Upper lobe of right lung (tissue), 1 donor: ENCODE data around the gene MCTP1. TPM values are rescaled to one million over a fixed set of nuclear protein-coding genes. Genes with fewer than 3 reads are reported as not detected.

Experiments
- ATAC-seq: fragments of 200-7000 bp; cut with Tn5 transposase; one replicate; pipeline ENCODE4 v1.9.1; 2020; ENCODE audit warnings: mild to moderate bottlenecking, moderate library complexity
- DNase-seq: peaks from one replicate; pipeline ENCODE4 v3.0.0-alpha.2; 2020
- H3K27ac ChIP-seq: fragments of 200-600 bp; one replicate; pipeline ENCODE4 v1.8.0; 2022
- H3K27me3 ChIP-seq: fragments of 200-600 bp; one replicate; pipeline ENCODE4 v1.8.0; 2022; ENCODE audit warnings: mild to moderate bottlenecking
- H3K36me3 ChIP-seq: fragments of 200-600 bp; one replicate; pipeline ENCODE4 v1.8.0; 2022
- H3K4me1 ChIP-seq: fragments of 200-600 bp; one replicate; pipeline ENCODE4 v1.8.0; 2022
- H3K4me3 ChIP-seq: fragments of 200-600 bp; one replicate; pipeline ENCODE4 v1.8.0; 2022; ENCODE audit warnings: mild to moderate bottlenecking
- H3K9me3 ChIP-seq: fragments of 200-600 bp; one replicate; pipeline ENCODE4 v1.8.0; 2022
- intact Hi-C: fragments of 100-400 bp; cut with DNase I; formaldehyde crosslinking; loops from one replicate; pipeline ENCODE4 v1.11.0; 2022
- total RNA-seq: library from RNA; stranded (reverse); fragmentation: NEBNext Ultra II Directional; extraction: Animal tissue kit (Norgen Biotek cat#: 25700); gene quantifications from one replicate; pipeline ENCODE4 v1.2.1, GENCODE V29; 2021
- TF ChIP-seq, protein P1 (sequence below): fragments of 200-600 bp; IDR thresholded peaks from one replicate; pipeline ENCODE4 v1.8.0; 2022; ENCODE audit warnings: antibody characterized with exemption
- donor health status: DM: no; HTN: yes; CAD: no; lungs with severe emphysema.

Gene MCTP1
- total RNA-seq, 1 donor from 2014 or later: 40.7 TPM

DNA sequence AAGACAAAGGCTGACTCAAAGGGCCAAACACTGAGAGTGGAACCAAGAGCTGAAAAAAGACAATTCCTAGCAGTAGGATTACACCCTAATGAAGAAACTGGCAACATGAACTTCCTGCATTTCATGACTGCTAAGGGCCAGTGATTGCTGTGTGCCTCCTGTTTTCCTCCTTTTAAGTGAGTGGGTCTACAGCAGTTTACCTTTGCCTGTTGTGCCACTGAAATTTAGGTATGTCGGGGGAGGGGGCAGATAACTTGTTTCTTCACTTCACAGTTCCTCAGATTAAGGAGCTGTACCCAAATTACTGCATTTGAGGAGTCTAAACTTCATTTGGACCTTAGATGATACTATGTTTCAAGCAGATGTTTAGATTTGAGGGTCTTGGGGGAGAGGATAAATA lies 191.7 kb downstream of the MCTP1 start:
- no peaks in the 10 kb centered on the region for H3K4me1 ChIP-seq
- no peak overlapping the region for H3K4me3 ChIP-seq
- no peaks in the 10 kb centered on the region for H3K9me3 ChIP-seq
- no peak for DNase-seq
- no peaks in the 10 kb centered on the region for H3K36me3 ChIP-seq
- H3K27ac ChIP-seq: no peak overlapping the region
- intact Hi-C loops: no loop called here
- no peaks in the 10 kb centered on the region for H3K27me3 ChIP-seq
- TF ChIP-seq, protein P1, sequence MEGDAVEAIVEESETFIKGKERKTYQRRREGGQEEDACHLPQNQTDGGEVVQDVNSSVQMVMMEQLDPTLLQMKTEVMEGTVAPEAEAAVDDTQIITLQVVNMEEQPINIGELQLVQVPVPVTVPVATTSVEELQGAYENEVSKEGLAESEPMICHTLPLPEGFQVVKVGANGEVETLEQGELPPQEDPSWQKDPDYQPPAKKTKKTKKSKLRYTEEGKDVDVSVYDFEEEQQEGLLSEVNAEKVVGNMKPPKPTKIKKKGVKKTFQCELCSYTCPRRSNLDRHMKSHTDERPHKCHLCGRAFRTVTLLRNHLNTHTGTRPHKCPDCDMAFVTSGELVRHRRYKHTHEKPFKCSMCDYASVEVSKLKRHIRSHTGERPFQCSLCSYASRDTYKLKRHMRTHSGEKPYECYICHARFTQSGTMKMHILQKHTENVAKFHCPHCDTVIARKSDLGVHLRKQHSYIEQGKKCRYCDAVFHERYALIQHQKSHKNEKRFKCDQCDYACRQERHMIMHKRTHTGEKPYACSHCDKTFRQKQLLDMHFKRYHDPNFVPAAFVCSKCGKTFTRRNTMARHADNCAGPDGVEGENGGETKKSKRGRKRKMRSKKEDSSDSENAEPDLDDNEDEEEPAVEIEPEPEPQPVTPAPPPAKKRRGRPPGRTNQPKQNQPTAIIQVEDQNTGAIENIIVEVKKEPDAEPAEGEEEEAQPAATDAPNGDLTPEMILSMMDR: no peak
- ATAC-seq: no peak

DNA sequence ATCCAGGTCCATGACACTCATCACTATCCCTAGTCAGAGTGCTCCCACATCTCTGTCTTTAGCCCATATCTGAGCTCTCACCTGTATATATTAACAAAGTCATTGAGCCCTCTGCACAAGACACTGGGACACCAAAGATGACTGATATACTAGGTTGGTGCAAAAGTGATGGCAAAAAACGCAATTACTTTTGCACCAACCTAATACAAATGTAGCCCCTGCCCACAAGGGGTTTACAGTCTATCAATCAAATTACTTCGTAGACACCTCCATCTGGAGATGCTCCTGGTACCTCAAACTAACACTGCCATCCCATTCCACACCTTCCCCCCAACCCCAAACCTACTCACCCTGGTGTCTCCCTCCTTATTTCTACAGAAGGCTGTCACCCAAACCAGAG lies 194.1 kb downstream of the MCTP1 start:
- ATAC-seq (no peak), DNase-seq (no peak)
- TF ChIP-seq, protein P1: no peak
- H3K9me3 ChIP-seq: no peaks in the 10 kb centered on the region
- no peaks in the 10 kb centered on the region for H3K4me1 ChIP-seq
- no peaks in the 10 kb centered on the region for H3K36me3 ChIP-seq
- no peak overlapping the region for H3K27ac ChIP-seq
- intact Hi-C loops: no loop called here
- no peak overlapping the region for H3K4me3 ChIP-seq
- H3K27me3 ChIP-seq: no peaks in the 10 kb centered on the region

DNA sequence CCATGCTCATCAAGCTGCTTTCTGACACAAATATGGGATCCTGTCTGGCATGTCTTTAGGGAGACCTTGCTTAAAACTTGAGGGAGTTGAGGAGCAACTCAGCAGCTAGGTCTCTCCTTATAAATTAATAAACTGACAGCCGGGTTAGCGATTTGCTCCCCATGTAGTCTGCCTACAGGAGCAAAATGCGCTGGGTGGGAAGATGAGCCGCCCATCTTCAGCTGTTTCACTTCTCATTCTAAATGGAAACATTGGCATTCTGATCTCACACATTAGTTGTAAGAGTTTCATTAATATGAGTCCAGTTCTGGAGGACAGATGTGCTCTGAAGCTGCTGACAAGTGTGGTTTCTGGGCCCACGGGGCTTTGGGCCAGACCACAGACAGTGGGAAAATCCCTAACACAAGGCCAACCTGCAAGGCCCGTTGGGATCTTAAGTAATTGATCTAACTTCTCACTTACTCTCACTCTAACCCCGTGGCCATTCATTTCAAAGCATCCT lies 197.0 kb downstream of the MCTP1 start:
- Histone ChIP-seq H3K4me3 (no peak overlapping the region), H3K27me3 (no peaks in the 10 kb centered on the region), H3K27ac (no peak overlapping the region), H3K36me3 (no peaks in the 10 kb centered on the region), H3K4me1 (no peaks in the 10 kb centered on the region), H3K9me3 (no peaks in the 10 kb centered on the region)
- intact Hi-C loops: no loop called here
- DNase-seq (no peak), ATAC-seq (peak; percentile 45)
- TF ChIP-seq, protein P1: no peak

DNA sequence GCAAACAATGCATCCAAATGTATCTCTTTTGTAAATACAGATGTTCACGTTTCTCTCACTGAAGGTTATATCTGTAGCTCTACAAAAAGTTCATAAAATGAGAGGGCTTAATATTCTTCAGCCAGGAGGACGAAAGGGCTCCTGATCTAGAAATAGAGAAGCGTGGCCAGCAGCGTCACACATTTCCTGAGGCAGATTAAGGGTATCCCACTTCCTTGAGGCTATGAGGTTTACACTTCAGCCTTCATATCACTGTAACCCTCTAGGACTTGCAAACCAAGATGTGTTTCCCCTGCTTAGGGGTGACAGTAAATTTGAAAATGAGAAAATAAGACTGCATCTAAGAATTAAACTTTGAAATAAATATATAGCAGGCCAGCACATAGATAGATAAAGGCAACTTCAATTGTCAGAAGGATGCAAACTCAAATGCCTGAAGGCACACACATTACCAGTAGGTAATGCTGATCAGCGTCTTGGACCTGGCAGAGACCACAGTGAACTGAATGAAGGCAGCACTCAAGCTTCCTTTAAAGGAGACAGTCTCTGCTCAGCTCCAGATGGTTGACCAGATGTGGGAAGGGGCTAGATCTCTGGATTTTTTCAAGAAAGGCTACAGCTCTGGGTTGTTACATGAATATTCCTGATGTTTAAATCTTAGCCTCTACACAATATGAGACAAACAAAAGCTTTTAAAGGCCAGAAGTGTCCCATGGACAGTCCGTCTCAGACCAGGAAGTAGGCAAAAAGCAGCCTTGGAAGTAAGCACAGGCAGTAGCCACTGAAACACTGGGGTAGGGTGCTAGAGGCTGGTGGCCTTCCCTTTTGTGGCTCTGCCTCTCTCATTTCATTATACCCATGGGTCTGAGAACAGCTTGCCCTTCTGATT lies 197.7 kb downstream of the MCTP1 start:
- no peak overlapping the region for H3K27ac ChIP-seq
- peaks cover under 1% of the 10 kb centered on the region for H3K4me1 ChIP-seq
- H3K9me3 ChIP-seq: no peaks in the 10 kb centered on the region
- peak; percentile 59 for ATAC-seq
- H3K36me3 ChIP-seq: no peaks in the 10 kb centered on the region
- no peaks in the 10 kb centered on the region for H3K27me3 ChIP-seq
- intact Hi-C loops: no loop called here
- no peak overlapping the region for H3K4me3 ChIP-seq
- no peak for DNase-seq
- TF ChIP-seq, protein P1: no peak

DNA sequence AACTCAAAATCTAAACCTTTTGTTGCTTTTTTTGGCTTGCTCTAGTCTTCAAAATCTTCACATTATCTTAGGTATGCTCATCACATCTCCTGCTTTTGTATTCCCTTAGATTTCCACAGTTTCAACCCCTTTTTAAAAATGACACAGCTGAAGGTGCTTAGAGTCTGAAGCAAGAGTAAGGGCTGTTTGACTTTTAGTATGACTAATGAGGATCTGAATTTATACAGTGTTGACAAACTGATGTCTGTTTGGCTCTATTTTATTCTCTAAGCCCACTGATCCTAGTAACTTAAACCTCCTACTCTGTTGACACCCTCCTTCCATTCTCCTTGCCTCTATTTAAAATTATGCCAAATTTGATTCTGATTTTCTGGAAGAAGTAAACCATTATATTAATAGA lies 200.1 kb downstream of the MCTP1 start:
- Histone ChIP-seq H3K9me3 (no peaks in the 10 kb centered on the region), H3K4me3 (no peak overlapping the region), H3K27me3 (no peaks in the 10 kb centered on the region), H3K27ac (no peak overlapping the region), H3K4me1 (peaks cover 5% of the 10 kb centered on the region), H3K36me3 (no peaks in the 10 kb centered on the region)
- DNase-seq: no peak
- TF ChIP-seq, protein P1: no peak
- no peak for ATAC-seq
- intact Hi-C loops: no loop called here
